Fibroblast of gingiva (primary cell): ENCODE data around the gene PDE7B.
"Not testable (repeated sequence)": the region's sequence is repeated elsewhere in the genome, so short reads cannot be mapped to it uniquely, and the experiment has no call there.

Experiments
- DNase-seq: peaks from one replicate; pipeline ENCODE4 v3.0.0-alpha.2; 2011; ENCODE audit warnings: low read depth

Gene PDE7B

GRCh38 chr6:135842618-135843392 is 8.7 kb upstream of the PDE7B start:
- DNase-seq: no peak

DNA sequence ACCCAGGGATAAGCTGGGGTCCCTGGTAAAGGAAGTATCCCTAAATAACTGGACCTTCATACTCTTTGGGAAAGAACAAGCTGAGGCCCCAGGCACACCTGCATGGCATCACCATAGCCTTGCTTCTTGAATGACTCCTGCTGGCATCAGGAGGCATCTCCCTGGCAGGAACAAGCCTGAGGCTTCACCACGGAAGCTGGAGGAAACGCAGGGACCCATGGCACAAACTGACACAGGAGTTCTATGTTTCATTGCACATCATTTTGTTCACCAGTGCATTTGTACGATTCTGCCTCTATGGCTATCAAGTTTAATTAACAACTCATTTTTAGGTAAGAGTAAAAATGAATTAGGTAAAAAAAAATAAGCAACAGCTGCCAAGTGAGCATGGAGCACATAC is 619 bp upstream of the PDE7B start:
- DNase-seq: peak; percentile 29

DNA sequence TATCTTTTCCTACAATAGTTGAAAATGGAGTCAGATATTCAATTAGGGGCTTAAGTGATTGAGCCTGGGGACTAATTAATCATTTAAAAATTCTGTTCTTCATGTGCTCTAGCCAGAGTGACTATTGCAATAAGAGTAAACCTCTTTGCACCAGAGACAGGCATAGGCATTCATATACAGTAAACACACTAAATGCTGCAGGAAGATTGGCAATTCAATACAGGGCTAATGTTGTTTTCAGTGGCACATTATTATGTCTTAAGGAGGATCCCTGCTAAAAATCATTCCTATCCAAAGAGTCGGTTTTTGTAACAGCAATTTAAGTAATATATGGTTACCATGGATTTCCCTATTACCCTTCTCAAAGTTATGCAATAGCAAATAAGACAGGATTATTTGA is 1.2 kb downstream of the PDE7B start:
- DNase-seq: no peak

GRCh38 chr6:135853227-135853626 is 1.7 kb downstream of the PDE7B start:
- peak; percentile 43 for DNase-seq

DNA sequence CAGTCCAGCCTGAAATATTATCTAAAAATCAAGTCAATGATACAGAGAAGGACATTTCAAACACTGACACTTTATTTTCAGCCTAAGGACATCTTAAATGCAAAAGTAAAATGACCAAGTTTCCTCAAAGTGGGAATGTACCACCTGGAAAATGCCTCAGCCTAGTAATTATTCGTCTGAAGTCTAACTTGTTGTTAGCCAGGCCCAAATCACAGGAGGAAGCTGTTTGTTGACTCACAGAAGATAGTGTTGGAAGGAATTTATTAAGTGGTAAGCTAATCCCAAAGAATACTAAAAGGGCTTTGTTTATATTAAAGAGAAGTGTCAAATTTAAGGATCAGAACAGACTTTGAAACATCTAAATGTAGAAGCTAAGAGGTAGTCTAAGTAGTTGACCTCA is 2.5 kb downstream of the PDE7B start:
- no peak for DNase-seq

DNA sequence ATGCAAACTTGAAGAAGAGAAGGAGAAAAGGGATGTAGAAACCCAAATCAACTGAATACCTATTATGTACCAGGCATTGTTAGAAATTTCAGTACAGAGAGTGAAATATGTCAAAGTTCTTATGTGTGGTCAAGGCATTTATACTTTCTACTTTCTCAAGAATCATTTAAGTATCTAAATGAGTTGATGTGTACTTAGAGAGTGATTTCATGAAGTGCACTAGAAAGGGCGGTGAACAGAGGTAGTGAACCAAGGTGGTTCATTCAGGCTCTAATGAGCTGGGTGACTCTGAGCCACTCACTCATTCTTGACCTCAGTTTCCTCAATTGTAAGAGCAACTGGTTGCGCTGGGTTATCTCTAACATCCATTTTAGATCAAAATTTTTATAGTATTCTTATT is 3.3 kb downstream of the PDE7B start:
- no peak for DNase-seq

DNA sequence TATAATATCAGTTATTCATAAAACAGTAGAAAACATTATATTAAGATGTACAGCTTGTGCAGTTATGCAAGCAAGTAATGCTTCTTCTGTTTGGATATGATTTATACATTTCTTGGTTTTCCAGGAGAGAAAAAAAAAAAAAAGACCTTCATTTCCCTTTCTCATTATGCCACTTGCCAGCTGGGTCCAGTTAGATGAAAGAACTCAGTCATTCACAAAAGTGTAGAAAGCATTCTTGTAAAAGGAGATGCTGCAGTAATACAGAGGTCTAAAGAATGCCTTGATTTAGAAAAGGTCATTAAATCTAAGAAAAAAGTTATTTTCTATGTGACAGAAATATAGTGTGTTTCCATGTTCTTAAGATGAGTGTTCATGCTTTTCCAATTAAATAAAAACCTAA is 7.4 kb downstream of the PDE7B start:
- DNase-seq: no peak

GRCh38 chr6:135860361-135860760 is 8.9 kb downstream of the PDE7B start:
- no peak for DNase-seq

- no peak for DNase-seq
Measured at GRCh38 chr6:135861189-135861588, 9.7 kb downstream of the PDE7B start.

GRCh38 chr6:135864929-135865328 is 13.4 kb downstream of the PDE7B start:
- DNase-seq: not testable (repeated sequence)

GRCh38 chr6:135866445-135867123 is 15.1 kb downstream of the PDE7B start:
- no peak for DNase-seq

DNA sequence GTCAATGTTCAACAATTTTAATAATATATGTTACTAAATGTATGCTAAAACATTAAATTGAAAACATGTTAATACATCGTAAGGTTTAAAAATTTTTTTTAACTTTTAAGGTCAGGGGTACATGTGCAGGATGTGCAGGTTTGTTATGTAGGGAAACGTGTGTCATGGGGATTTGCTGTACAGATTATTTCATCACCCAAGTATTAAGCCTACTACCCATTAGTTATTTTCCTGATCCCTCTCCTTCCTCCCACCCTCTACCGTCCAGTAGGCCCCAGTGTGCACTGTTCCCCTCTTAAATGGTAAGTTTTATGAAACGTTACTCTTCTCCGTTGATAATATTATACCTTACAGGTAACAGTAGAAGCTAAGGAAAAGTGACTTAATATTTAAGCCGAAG is 15.8 kb downstream of the PDE7B start:
- no peak for DNase-seq

GRCh38 chr6:135869857-135870256 is 18.4 kb downstream of the PDE7B start:
- DNase-seq: no peak

GRCh38 chr6:135870722-135871121 is 19.2 kb downstream of the PDE7B start:
- DNase-seq: peak; percentile 28

GRCh38 chr6:135871296-135871695 is 19.8 kb downstream of the PDE7B start:
- no peak for DNase-seq

DNA sequence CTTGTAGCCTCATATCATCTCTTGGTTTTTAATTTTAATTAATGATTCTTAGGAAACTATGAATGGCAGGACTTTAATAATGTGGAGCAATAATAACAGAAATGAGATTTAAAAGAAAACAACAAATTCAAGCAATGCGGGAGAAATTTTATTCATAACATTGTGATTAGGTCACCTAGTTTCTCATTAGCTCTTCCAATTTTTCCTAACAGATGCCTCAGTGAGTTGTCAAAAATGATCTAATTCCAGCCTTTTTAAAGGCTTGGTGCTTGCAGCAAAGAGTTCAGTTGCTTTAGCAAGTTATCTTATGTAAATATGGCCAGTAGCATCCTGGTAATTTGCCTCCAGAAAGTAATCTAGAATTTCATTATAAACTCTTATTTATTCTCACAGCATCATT is 20.4 kb downstream of the PDE7B start:
- DNase-seq: peak; percentile 45

GRCh38 chr6:135875446-135875845 is 23.9 kb downstream of the PDE7B start:
- DNase-seq: no peak

- DNase-seq: no peak
Measured at GRCh38 chr6:135876058-135876457, 24.6 kb downstream of the PDE7B start.

GRCh38 chr6:135877666-135878065 is 26.2 kb downstream of the PDE7B start:
- DNase-seq: no peak

DNA sequence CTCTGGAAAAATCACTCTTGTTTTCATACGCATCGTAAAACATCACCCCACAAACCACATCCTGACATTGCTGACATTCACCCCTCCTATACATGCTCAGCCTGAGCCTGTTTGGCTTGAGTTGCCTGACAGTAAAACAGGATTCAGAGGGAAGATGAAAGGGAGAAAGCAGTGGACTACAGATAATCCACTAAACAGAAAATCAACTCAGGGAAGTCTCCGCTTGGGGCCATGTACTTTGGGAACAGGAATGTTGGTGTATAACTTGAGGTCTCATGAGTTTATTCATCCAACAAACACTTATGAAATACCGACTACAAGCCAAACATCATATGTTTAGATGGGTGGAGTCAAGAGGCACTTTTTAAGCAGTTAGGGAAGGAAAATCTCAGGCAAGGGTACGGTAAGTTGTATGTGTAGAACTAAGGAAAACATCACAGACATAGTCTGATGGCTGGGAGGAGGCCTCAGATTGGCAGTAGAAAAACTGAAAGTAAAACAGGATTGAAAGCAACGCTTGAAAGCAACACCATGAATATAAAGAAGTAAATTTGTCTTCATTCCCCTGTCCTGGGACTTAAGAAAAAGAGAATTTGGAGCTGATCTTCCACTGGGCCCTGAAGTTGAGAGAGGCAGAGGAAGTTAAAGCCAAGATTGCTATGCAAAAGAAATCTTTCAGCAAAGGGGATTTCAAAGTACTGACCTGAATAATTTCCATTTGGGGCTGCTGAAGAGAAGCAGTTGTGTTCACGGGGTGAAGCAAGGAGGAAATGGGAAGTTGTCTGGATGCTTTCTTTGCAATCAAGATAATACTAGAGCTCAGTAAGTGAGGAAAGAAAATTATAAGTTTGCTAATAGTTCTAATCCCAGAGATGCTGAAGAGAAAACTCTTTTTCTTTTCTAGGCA is 28.8 kb downstream of the PDE7B start:
- DNase-seq: peak; percentile 38

GRCh38 chr6:135883045-135883444 is 31.5 kb downstream of the PDE7B start:
- DNase-seq: no peak

DNA sequence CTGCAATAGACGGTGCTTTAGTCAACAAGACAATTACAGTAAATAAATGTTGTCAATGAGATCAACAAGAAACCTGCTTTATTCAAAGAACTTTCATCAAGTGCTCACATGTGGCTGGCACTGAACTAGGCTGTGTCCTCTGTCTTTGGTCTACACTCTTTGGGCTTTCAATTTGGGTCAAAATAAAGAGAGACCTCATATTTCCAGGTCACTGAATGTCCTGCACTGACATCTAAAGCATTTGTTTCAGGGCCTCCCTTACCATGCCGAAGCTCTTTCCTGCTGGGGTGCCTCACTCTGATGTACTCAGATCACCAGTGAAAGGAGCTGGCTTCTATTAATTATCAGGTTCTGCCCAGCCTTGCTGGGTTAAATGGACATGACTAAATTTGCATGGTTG is 32.0 kb downstream of the PDE7B start:
- DNase-seq: no peak

DNA sequence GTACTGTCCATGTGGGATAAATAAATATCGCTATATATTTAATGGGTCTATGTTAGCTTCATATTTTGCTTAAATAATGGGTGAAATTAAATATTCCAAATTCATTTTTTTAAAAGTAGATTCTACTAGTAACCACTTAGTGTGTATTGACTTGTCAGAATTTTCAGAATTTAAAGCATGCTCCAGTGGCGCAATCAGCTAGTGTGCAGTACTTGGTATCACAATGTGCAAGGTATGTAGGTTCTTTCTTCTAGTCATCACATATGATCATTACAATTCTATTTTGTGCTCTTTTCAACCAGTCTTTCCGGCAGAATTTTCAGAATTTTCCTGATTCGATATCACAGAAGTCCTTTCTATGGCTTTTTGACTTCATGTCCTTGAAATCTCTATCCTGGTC is 32.6 kb downstream of the PDE7B start:
- DNase-seq: no peak
